CD14-positive monocyte (primary cell): ENCODE measurements around the gene UTP3. TPM values are rescaled to one million over a fixed set of nuclear protein-coding genes. Genes with fewer than 3 reads are reported as not detected.
"Not testable (repeated sequence)": the region's sequence is repeated elsewhere in the genome, so short reads cannot be mapped to it uniquely, and the experiment has no call there.

Experiments
- DNase-seq, 3 donors: peaks; one replicate each; pipeline ENCODE4 v3.0.0-alpha.2; 2011 to 2022
- H2AFZ ChIP-seq: 2 replicates; pipeline ENCODE4 v1.6.0; 2012; ENCODE audit warnings: mild to moderate bottlenecking, low read depth, low read length, inconsistent platforms; ENCODE audit not compliant: insufficient read depth, poor library complexity, severe bottlenecking
- H3K27ac ChIP-seq, 2 donors: 1 replicate in 1 of 2; 2 replicates in 1 of 2; pipeline ENCODE4 v1.5.1; 2012 to 2013; ENCODE audit warnings: low read length in 2 of 2, control low read depth in 1 of 2, inconsistent platforms in 1 of 2, low read depth in 1 of 2, mild to moderate bottlenecking in 1 of 2
- H3K27me3 ChIP-seq, 2 donors: one replicate each; pipeline versions ENCODE4 v1.6.0 to v1.6.1; 2011 to 2013; ENCODE audit warnings: low read length in 2 of 2; ENCODE audit not compliant: control insufficient read depth in 2 of 2, insufficient read depth in 2 of 2
- H3K36me3 ChIP-seq, 2 donors: replicated peaks in 1 of 2; 1 replicate in 1 of 2; 2 replicates in 1 of 2; pipeline versions ENCODE4 v1.5.1 to v1.6.1; 2012 to 2013; ENCODE audit warnings: low read length in 2 of 2, control low read depth in 1 of 2, inconsistent platforms in 1 of 2, mild to moderate bottlenecking in 1 of 2; ENCODE audit not compliant: insufficient read depth in 2 of 2, control insufficient read depth in 1 of 2
- H3K4me1 ChIP-seq, 2 donors: 1 replicate in 1 of 2; 2 replicates in 1 of 2; pipeline versions ENCODE4 v1.5.1 to v1.6.1; 2012 to 2013; ENCODE audit warnings: low read length in 2 of 2, control low read depth in 1 of 2, inconsistent platforms in 1 of 2, mild to moderate bottlenecking in 1 of 2, moderate library complexity in 1 of 2; ENCODE audit not compliant: insufficient read depth in 2 of 2, control insufficient read depth in 1 of 2
- H3K4me2 ChIP-seq: replicated peaks from 2 replicates; pipeline ENCODE3; 2012; ENCODE audit warnings: low read length, moderate library complexity, mild to moderate bottlenecking; ENCODE audit not compliant: poor library complexity, severe bottlenecking; ENCODE audit errors: extremely low read depth
- H3K4me3 ChIP-seq, 3 experiments: fragments of 200-600 bp in 1 of 3; sonication (generic) in 1 of 3; replicated peaks in 1 of 3; 1 replicate in 2 of 3; 2 replicates in 1 of 3; pipeline ENCODE4 v1.5.1; 2011 to 2013; ENCODE audit warnings: low read length in 3 of 3, mild to moderate bottlenecking in 3 of 3, control low read depth in 2 of 3, low read depth in 2 of 3, inconsistent platforms in 1 of 3, moderate library complexity in 1 of 3
- H3K79me2 ChIP-seq: 2 replicates; pipeline ENCODE4 v1.6.0; 2012; ENCODE audit warnings: mild to moderate bottlenecking, control low read depth, inconsistent platforms, low read length, moderate library complexity; ENCODE audit not compliant: insufficient read depth
- H3K9ac ChIP-seq: 2 replicates; pipeline ENCODE4 v1.6.0; 2017; ENCODE audit warnings: low read length, mild to moderate bottlenecking; ENCODE audit not compliant: insufficient read depth, poor library complexity, severe bottlenecking
- H3K9me3 ChIP-seq, 2 donors: replicated peaks in 1 of 2; 1 replicate in 1 of 2; 2 replicates in 1 of 2; pipeline versions ENCODE4 v1.5.1 to v1.6.1; 2012 to 2013; ENCODE audit warnings: low read length in 2 of 2, control low read depth in 1 of 2; ENCODE audit not compliant: control insufficient read depth in 1 of 2, insufficient read depth in 1 of 2
- H4K20me1 ChIP-seq: 2 replicates; pipeline ENCODE4 v1.6.0; 2012; ENCODE audit warnings: mild to moderate bottlenecking, low read length, control low read depth, moderate library complexity; ENCODE audit not compliant: insufficient read depth
- H3K27ac Mint-ChIP-seq, 7 donors: one replicate each; pipeline ENCODE4 v1.8.0; 2020; ENCODE audit warnings: mild to moderate bottlenecking in 7 of 7, mixed read lengths in 7 of 7, moderate library complexity in 6 of 7, inconsistent platforms in 2 of 7
- H3K27me3 Mint-ChIP-seq, 3 donors: one replicate each; pipeline ENCODE4 v1.8.0; 2021 to 2022; ENCODE audit warnings: low read depth in 3 of 3, mild to moderate bottlenecking in 3 of 3, mixed read lengths in 3 of 3, moderate library complexity in 3 of 3, inconsistent platforms in 1 of 3
- H3K36me3 Mint-ChIP-seq, 2 donors: one replicate each; pipeline ENCODE4 v1.8.0; 2020; ENCODE audit warnings: mixed read lengths in 2 of 2, inconsistent platforms in 1 of 2, mild to moderate bottlenecking in 1 of 2
- H3K4me1 Mint-ChIP-seq: one replicate; pipeline ENCODE4 v1.8.0; 2020; ENCODE audit warnings: mild to moderate bottlenecking, mixed read lengths
- H3K4me3 Mint-ChIP-seq, 2 donors: one replicate each; pipeline ENCODE4 v1.8.0; 2020; ENCODE audit warnings: mild to moderate bottlenecking in 2 of 2, mixed read lengths in 2 of 2, moderate library complexity in 1 of 2
- H3K9me3 Mint-ChIP-seq, 7 donors: one replicate each; pipeline ENCODE4 v1.8.0; 2020 to 2022; ENCODE audit warnings: mixed read lengths in 7 of 7, mild to moderate bottlenecking in 6 of 7, moderate library complexity in 6 of 7, inconsistent platforms in 2 of 7
- CTCF ChIP-seq: fragments of 200-600 bp; IDR thresholded peaks from one replicate; pipeline ENCODE4 v1.8.0; 2022; ENCODE audit warnings: antibody characterized with exemption, mild to moderate bottlenecking
- WGBS: methylation state at CpG from one replicate; pipeline ENCODE4 v1.1.5; 2013; ENCODE audit warnings: missing lambda C conversion rate; ENCODE audit not compliant: insufficient coverage; 5-methylcytosine and 5-hydroxymethylcytosine counted together
- intact Hi-C, 2 donors: fragments of 100-400 bp; cut with micrococcal nuclease; formaldehyde crosslinking; loops; one replicate each; pipeline versions ENCODE4 v1.15.0 to v1.15.1; 2023
- polyA plus RNA-seq, 3 donors: library from polyadenylated mRNA; depleted of rRNA in 1 of 3; unstranded in 2 of 3; stranded (reverse) in 1 of 3; fragments of 300-500 nt in 2 of 3; fragments of >200 nt in 1 of 3; fragmentation: Illumina TruSeq in 2 of 3; gene quantifications; 1 replicate in 2 of 3; 2 replicates in 1 of 3; pipeline ENCODE4 v1.2.3, GENCODE V29; 2012 to 2021

UTP3 gene
- polyA plus RNA-seq, 3 donors = 3.0 to 10.8 (median 5.0) TPM

GRCh38 chr4:70660106-70660505 lies 28.2 kb upstream of the UTP3 start:
- Mint-ChIP-seq H3K4me1 (peaks cover 12% of the 10 kb centered on the region), H3K4me3 (no peak overlapping the region), H3K27ac (no peak overlapping the region), H3K36me3 (no peaks in the 10 kb centered on the region), H3K9me3 (no peaks in the 10 kb centered on the region), H3K27me3 (no peaks in the 10 kb centered on the region)
- DNase-seq = no peak
- Histone ChIP-seq H3K4me2 (no peak overlapping the region), H3K4me3 (no peak overlapping the region), H3K9me3 (no peaks in the 10 kb centered on the region), H4K20me1 (no peaks in the 10 kb centered on the region), H3K36me3 (no peaks in the 10 kb centered on the region), H3K27me3 (no peaks in the 10 kb centered on the region), H3K9ac (no peak overlapping the region), H3K79me2 (no peaks in the 10 kb centered on the region), H2AFZ (no peak overlapping the region), H3K4me1 (peaks cover 6 to 9% of the 10 kb centered on the region in 2 donors), H3K27ac (no peak overlapping the region)
- no peak for TF ChIP-seq CTCF
- 80% methylated on average over 2 of the region's 4 CpGs for WGBS
- intact Hi-C loops = no loop called here

- intact Hi-C loops = not testable (repeated sequence)
These were observed 26.9 kb upstream of the UTP3 start for GRCh38 chr4:70661309-70661922.

More at GRCh38 chr4:70661309-70661922, 26.9 kb upstream of the UTP3 start:
- not testable (repeated sequence) for H3K4me1 ChIP-seq, H3K27ac Mint-ChIP-seq, H3K27me3 ChIP-seq, DNase-seq, H4K20me1 ChIP-seq, H3K27me3 Mint-ChIP-seq, H3K4me3 Mint-ChIP-seq, H3K36me3 Mint-ChIP-seq, H3K4me3 ChIP-seq, H3K79me2 ChIP-seq, H2AFZ ChIP-seq, H3K27ac ChIP-seq, H3K9ac ChIP-seq, H3K9me3 ChIP-seq, H3K9me3 Mint-ChIP-seq, H3K4me2 ChIP-seq, H3K36me3 ChIP-seq
- WGBS = 95% methylated on average over 3 of the region's 5 CpGs
- H3K4me1 Mint-ChIP-seq = peaks cover 12% of the 10 kb centered on the region
